ENCODE measurements around the gene DLEU7.

DLEU7 gene

DNA sequence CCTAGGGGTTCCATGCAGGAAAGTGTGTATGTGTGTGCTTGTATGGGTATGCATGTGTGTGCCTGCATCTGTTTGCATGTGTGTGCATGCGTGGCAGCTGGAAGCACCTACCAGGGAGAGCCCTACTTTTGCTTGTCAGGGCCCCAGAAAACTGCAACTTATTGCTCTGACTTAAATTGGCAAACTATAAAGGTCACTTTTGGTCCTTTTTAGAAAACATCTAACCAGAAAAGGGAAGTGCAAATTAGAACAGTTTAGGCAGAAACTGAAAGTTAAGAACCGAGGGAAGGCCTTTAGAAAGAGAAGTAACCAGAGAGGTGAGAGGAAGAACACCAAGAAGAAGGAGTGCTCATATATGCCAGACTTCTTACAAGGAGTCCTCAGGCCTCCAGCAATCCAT is 32.5 kb downstream of the DLEU7 start (continued):
- TF ChIP-seq PATZ1 (CRISPR knock-in tag; IDR thresholded peaks at IDR 0.05; ENCODE audit: borderline replicate concordance) (no peak), RARB (CRISPR knock-in tag; IDR thresholded peaks at IDR 0.05) (no peak), OSR1 (CRISPR knock-in tag; IDR thresholded peaks at IDR 0.05) (no peak), CSDC2 (CRISPR knock-in tag; IDR thresholded peaks at IDR 0.05) (no peak), ARNTL (CRISPR knock-in tag; IDR thresholded peaks at IDR 0.05; ENCODE audit: borderline replicate concordance, low read depth) (no peak)

GRCh38 chr13:50810468-50810867 is 33.0 kb downstream of the DLEU7 start:
- no peak for ATAC-seq
- no peak for TF ChIP-seq ZFP3 (CRISPR knock-in tag; IDR thresholded peaks at IDR 0.05)
- no peak for TF ChIP-seq ZNF70 (CRISPR knock-in tag; IDR thresholded peaks at IDR 0.05)
- no peak for TF ChIP-seq ESRRG (CRISPR knock-in tag; IDR thresholded peaks at IDR 0.05)
- no peak for TF ChIP-seq TCF4 (CRISPR knock-in tag; IDR thresholded peaks at IDR 0.05; ENCODE audit: borderline replicate concordance)
- no peak for TF ChIP-seq SNAI2 (CRISPR knock-in tag; IDR thresholded peaks at IDR 0.05)
- no peak for TF ChIP-seq RARB (CRISPR knock-in tag; IDR thresholded peaks at IDR 0.05)
- TF ChIP-seq ZNF565 (CRISPR knock-in tag; conservative IDR thresholded peaks at IDR 0.05; ENCODE audit: low read depth): no peak
- no peak for TF ChIP-seq PPARA (CRISPR knock-in tag; IDR thresholded peaks at IDR 0.05; ENCODE audit: borderline replicate concordance)
- TF ChIP-seq CSDC2 (CRISPR knock-in tag; IDR thresholded peaks at IDR 0.05): no peak
- no peak for TF ChIP-seq ARNTL (CRISPR knock-in tag; IDR thresholded peaks at IDR 0.05; ENCODE audit: borderline replicate concordance, low read depth)

- no peak for ATAC-seq
- TF ChIP-seq CREB5 (CRISPR knock-in tag; IDR thresholded peaks at IDR 0.05; ENCODE audit: low read depth) (no peak), PATZ1 (CRISPR knock-in tag; IDR thresholded peaks at IDR 0.05; ENCODE audit: borderline replicate concordance) (no peak), ESRRG (CRISPR knock-in tag; IDR thresholded peaks at IDR 0.05) (no peak), BACH2 (CRISPR knock-in tag; IDR thresholded peaks at IDR 0.05; ENCODE audit: borderline replicate concordance) (no peak), TCF4 (CRISPR knock-in tag; IDR thresholded peaks at IDR 0.05; ENCODE audit: borderline replicate concordance) (no peak), ZNF70 (CRISPR knock-in tag; IDR thresholded peaks at IDR 0.05) (no peak), ZFP3 (CRISPR knock-in tag; IDR thresholded peaks at IDR 0.05) (no peak), ZNF8 (CRISPR knock-in tag; IDR thresholded peaks at IDR 0.05) (no peak), OSR1 (CRISPR knock-in tag; IDR thresholded peaks at IDR 0.05) (no peak), ISL1 (CRISPR knock-in tag; IDR thresholded peaks at IDR 0.05) (no peak), CSDC2 (CRISPR knock-in tag; IDR thresholded peaks at IDR 0.05) (no peak)
These were observed 34.1 kb downstream of the DLEU7 start for GRCh38 chr13:50809133-50810090.

DNA sequence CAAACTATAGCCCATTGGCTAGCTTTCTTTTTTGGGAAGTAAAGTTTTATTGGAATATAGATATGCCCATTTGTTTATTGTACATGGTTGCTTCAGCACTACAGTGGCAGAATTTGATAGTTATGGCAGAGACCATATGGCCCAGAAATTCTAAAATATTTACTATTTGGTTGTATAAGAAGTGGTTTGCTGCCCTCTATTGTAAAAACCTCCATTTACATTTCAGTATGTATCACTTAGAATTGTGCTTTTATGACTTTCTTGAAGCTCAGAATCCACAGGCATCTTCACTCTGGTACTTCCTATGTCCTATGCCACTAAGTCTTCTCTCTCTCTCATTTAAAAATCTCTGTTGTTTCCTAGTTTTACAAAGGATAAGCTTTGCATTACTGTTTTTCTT is 37.7 kb downstream of the DLEU7 start:
- TF ChIP-seq ZNF565 (CRISPR knock-in tag; conservative IDR thresholded peaks at IDR 0.05; ENCODE audit: low read depth) (no peak), CREB5 (CRISPR knock-in tag; IDR thresholded peaks at IDR 0.05; ENCODE audit: low read depth) (no peak), BACH2 (CRISPR knock-in tag; IDR thresholded peaks at IDR 0.05; ENCODE audit: borderline replicate concordance) (no peak), CSRNP3 (CRISPR knock-in tag; IDR thresholded peaks at IDR 0.05) (no peak), ZNF70 (CRISPR knock-in tag; IDR thresholded peaks at IDR 0.05) (no peak), ESRRG (CRISPR knock-in tag; IDR thresholded peaks at IDR 0.05) (no peak), TCF4 (CRISPR knock-in tag; IDR thresholded peaks at IDR 0.05; ENCODE audit: borderline replicate concordance) (no peak), ZNF8 (CRISPR knock-in tag; IDR thresholded peaks at IDR 0.05) (no peak), OSR1 (CRISPR knock-in tag; IDR thresholded peaks at IDR 0.05) (no peak), ZFP3 (CRISPR knock-in tag; IDR thresholded peaks at IDR 0.05) (no peak), CSDC2 (CRISPR knock-in tag; IDR thresholded peaks at IDR 0.05) (no peak), PATZ1 (CRISPR knock-in tag; IDR thresholded peaks at IDR 0.05; ENCODE audit: borderline replicate concordance) (no peak), PPARA (CRISPR knock-in tag; IDR thresholded peaks at IDR 0.05; ENCODE audit: borderline replicate concordance) (no peak), TSHZ2 (CRISPR knock-in tag; IDR thresholded peaks at IDR 0.05) (no peak), ARNTL (CRISPR knock-in tag; IDR thresholded peaks at IDR 0.05; ENCODE audit: borderline replicate concordance, low read depth) (no peak)
- no peak for ATAC-seq

Data from SK-N-SH treated with all-trans-retinoic acid at 6 μM for 48 hours (cell line).